HepG2 (cell line): ENCODE results near the gene LDAH.

ENCODE experiments used
- ESRRA ChIP-seq: sonication (generic); formaldehyde crosslinking; IDR thresholded peaks from 2 replicates; pipeline ENCODE4 v1.5.1; 2020; ENCODE audit warnings: mild to moderate bottlenecking, low read depth, missing genetic modification reagents
- KAT7 ChIP-seq: IDR thresholded peaks from 2 replicates; pipeline ENCODE4 v1.6.1; 2018; ENCODE audit warnings: borderline replicate concordance, missing compliant biosample characterization
- MAFF ChIP-seq: IDR thresholded peaks from 2 replicates; pipeline ENCODE4 v1.6.1; 2011; ENCODE audit warnings: low read depth, low read length, improper control_type of control experiment
- SRF ChIP-seq: IDR thresholded peaks from 2 replicates; pipeline ENCODE4 v1.6.1; 2011; ENCODE audit warnings: mild to moderate bottlenecking, low read depth, low read length, moderate library complexity
- ZNF296 ChIP-seq: sonication (generic); formaldehyde crosslinking; conservative IDR thresholded peaks from 2 replicates; pipeline ENCODE4 v1.5.0; 2020; ENCODE audit warnings: mild to moderate bottlenecking, missing genetic modification reagents
- ZNF430 ChIP-seq: sonication (generic); formaldehyde crosslinking; IDR thresholded peaks from 2 replicates; pipeline ENCODE4 v1.9.0; 2021; ENCODE audit warnings: mild to moderate bottlenecking, missing genetic modification reagents

DNA sequence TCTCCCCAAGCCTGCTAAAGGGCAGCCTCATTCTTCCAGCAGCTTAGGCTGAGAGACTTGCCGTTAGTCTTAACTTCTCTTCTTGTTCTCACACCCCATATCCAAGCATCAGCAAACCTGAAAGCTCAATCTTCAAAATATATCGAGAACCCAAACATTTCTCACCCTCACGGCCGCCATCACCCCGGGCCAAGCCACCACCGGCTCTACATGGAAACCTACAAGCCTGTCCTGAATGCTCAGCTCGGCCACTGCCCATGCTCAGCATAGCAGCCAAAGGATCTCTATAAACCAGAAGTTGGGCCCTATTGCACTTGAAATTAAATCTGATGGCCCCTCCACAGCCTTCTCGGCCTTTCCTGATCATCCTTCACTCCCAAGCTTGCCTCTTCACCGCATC lies 174.1 kb downstream of the LDAH start:
- TF ChIP-seq ZNF296 = no peak
- no peak for TF ChIP-seq MAFF
- TF ChIP-seq SRF = no peak
- TF ChIP-seq ESRRA (CRISPR knock-in tag) = no peak
- no peak for TF ChIP-seq KAT7 (CRISPR knock-in tag)
- TF ChIP-seq ZNF430 = no peak
